Peyer's patch (tissue), 4 donors: Measurements from ENCODE around the gene KRTAP4-11.
"Not testable (repeated sequence)": the region's sequence is repeated elsewhere in the genome, so short reads cannot be mapped to it uniquely, and the experiment has no call there.

Experiments
- CTCF ChIP-seq, 6 experiments: fragments of 450-650 bp in 4 of 6; fragments of 200-600 bp in 2 of 6; sonication (generic) in 1 of 6; IDR thresholded peaks; one replicate each; pipeline ENCODE4 v1.5.1; 2017 to 2019; ENCODE audit warnings: antibody characterized with exemption in 6 of 6, mild to moderate bottlenecking in 3 of 6, moderate library complexity in 1 of 6
- POLR2A ChIP-seq, 2 donors: fragments of 450-650 bp; IDR thresholded peaks; one replicate each; pipeline ENCODE4 v1.5.1; 2017; ENCODE audit warnings: antibody characterized with exemption in 2 of 2, mild to moderate bottlenecking in 2 of 2, moderate library complexity in 2 of 2

- not testable (repeated sequence) for TF ChIP-seq CTCF, POLR2A (IDR thresholded peaks at IDR 0.05)
Observed at GRCh38 chr17:41139865-41140264, 21.7 kb upstream of the KRTAP4-11 start.
